GM12873 (cell line): ENCODE measurements around the gene CATSPER4.

Experiments used
- CTCF ChIP-seq: IDR thresholded peaks from 2 replicates; pipeline ENCODE4 v1.5.1; 2012; ENCODE audit warnings: low read depth, mild to moderate bottlenecking, moderate library complexity, low read length, control low read depth; ENCODE audit not compliant: insufficient read depth; ENCODE audit errors: missing control alignments

Gene CATSPER4

GRCh38 chr1:26200413-26200812, 10.0 kb downstream of the CATSPER4 start:
- TF ChIP-seq CTCF: no peak

DNA sequence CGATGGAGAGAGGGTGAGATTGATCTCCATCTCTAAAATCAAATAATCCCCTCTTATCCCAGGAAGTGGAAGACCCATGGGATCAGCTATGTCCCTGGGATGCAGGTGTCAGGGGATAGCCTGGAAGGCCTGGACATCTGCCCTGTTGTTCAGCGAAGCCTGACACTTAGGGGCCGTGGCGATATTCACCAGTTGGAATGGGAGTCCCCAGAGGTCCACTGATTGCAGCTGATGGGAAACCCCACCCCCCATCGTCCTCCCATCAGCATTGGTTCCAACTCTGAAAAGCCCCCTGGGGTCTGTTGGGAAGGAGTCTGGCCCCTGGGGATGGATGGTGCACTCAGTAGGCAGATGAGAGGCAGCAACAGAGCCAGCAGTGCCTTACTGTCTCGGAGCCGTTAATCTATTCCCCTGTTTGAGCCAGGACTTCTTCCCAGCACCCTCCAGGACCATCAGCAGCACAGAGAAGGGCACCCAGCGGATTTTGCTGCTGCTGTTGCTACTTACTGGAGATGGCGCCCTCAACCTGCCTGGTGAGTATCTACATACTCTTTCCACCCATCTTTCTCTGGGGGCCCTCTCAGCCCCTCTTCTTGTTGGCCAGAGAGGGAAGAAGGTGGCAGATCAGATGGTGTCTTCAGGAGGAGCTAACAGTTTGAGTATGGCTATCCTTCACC, 13.4 kb downstream of the CATSPER4 start:
- TF ChIP-seq CTCF: peak; percentile 31

DNA sequence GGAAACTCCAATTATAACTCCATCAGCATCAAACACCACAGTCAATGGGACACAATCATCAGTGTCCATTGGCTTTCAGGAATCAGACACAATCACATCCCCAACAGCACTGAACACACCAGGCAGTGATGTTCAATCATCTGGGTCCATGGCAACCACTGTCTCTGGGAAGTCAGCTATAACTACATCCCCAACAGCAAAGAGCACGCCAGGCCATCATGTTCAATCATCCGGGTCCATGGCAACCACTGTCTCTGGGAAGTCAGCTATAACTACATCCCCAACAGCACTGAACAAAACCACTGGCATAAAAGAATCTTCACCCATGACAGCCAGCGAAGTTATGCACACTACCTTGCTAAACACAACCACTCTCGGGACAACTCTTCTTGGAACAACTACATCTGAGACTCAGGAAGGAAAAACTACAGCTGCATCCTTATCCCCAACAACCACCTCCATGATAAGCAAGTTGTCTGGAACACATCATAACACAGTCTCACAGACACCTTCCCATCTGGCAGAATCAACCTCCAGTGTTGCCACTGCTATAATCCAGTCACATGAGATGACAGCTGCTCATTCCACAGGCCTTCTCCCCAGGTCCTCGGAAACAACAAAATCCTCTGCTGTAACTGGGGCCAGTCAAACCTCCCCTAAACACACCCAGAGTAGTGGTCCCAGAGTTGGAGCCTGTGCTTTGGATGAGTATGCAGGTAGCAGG, 19.9 kb downstream of the CATSPER4 start:
- no peak for TF ChIP-seq CTCF

GRCh38 chr1:26212726-26213125, 22.3 kb downstream of the CATSPER4 start:
- TF ChIP-seq CTCF: no peak

- no peak for TF ChIP-seq CTCF
Measured at GRCh38 chr1:26213335-26213905, 23.0 kb downstream of the CATSPER4 start.

DNA sequence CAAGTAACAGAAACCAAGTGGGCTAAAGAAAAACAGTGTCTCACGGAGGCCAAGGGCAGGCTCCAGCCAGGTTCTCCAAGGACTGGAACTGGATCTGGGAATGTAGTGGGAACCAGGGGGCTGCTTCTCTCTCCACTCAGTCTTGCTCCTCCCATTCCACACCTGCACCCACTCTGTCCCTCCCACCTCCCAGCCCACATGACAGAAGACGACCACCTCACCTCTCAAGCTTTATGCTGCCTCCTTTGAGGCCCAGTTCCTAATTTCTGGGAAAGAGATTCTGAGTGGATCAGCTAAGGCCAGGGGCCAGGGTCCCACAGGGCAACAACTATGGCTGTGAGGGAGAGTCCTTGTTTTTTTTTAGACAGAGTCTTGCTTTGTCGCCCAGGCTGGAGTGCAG, 24.8 kb downstream of the CATSPER4 start:
- TF ChIP-seq CTCF: no peak

DNA sequence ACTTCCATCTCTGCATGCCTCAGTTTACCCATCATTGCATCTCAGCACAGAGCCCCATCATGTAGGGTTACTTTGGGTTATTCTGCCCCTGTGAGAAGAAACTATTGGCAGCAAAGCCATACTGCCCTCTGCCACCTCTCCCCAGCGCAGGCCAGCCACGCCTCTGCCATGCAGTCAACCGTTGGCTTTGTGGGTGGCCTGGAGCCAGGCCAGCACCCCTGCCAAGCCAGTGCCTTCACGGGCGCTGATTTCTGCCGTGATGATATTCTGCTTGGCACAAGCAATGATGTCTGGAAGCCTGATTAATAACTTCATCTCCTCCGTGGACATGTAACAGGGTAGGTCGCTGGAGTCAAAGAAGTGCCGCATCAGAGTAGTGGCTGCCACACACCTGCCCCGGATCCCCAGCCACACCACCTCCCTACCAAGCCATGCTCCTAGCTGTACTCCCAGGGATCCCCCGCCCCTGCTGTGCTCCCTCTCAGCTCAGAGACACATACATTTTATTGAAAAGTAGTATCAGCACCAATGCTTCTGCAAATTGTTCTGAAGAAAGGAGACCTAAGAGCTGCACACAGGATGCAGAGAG, 28.6 kb downstream of the CATSPER4 start:
- no peak for TF ChIP-seq CTCF
